B cell (primary cell): Measurements from ENCODE around the gene DNAJC24. TPM values are rescaled to one million over a fixed set of nuclear protein-coding genes. Genes with fewer than 3 reads are reported as not detected.

Experiments used
- ATAC-seq: fragments of 200-7000 bp; cut with Tn5 transposase; one replicate; pipeline ENCODE4 v1.10.0; 2021; ENCODE audit warnings: low read depth, mild to moderate bottlenecking, moderate number of reproducible peaks, moderate library complexity
- CTCF ChIA-PET: fragments of 350-600 bp; sonication (Branson Sonifier 250); formaldehyde crosslinking; loops from one replicate; lab custom pipeline; 2021; ENCODE audit warnings: antibody characterized with exemption, inconsistent platforms; lab: Charles Lee
- POLR2A ChIA-PET: fragments of 350-600 bp; sonication (Branson Sonifier 250); formaldehyde crosslinking; loops from one replicate; lab custom pipeline; 2021; ENCODE audit warnings: antibody characterized with exemption; lab: Charles Lee
- DNase-seq: peaks from one replicate; pipeline ENCODE4 v3.0.0; 2013
- H2AFZ ChIP-seq: 2 replicates; pipeline ENCODE4 v1.6.1; 2012; ENCODE audit warnings: mild to moderate bottlenecking, low read depth, low read length; ENCODE audit not compliant: insufficient read depth, poor library complexity, severe bottlenecking
- H3K27ac ChIP-seq, 2 donors: 1 replicate in 1 of 2; 2 replicates in 1 of 2; pipeline ENCODE4 v1.5.1; 2012 to 2013; ENCODE audit warnings: low read length in 2 of 2, mild to moderate bottlenecking in 2 of 2, moderate library complexity in 1 of 2
- H3K27me3 ChIP-seq, 4 experiments: fragments of 200-600 bp in 1 of 4; sonication (generic) in 1 of 4; replicated peaks in 1 of 4; 1 replicate in 2 of 4; 2 replicates in 2 of 4; pipeline versions ENCODE4 v1.6.1 to v1.7.0; 2013 to 2016; ENCODE audit warnings: low read length in 3 of 4, mild to moderate bottlenecking in 2 of 4, mixed read lengths in 1 of 4, moderate library complexity in 1 of 4; ENCODE audit not compliant: insufficient read depth in 4 of 4, control insufficient read depth in 3 of 4; ENCODE audit errors: control extremely low read depth in 1 of 4
- H3K36me3 ChIP-seq, 2 experiments: replicated peaks in 1 of 2; 1 replicate in 1 of 2; 2 replicates in 1 of 2; pipeline versions ENCODE4 v1.6.1 to v1.7.1; 2013; ENCODE audit warnings: low read length in 1 of 2; ENCODE audit not compliant: insufficient read depth in 2 of 2, control insufficient read depth in 1 of 2; ENCODE audit errors: control extremely low read depth in 1 of 2, extremely low read depth in 1 of 2
- H3K4me1 ChIP-seq, 2 donors: fragments of 200-600 bp in 1 of 2; sonication (generic) in 1 of 2; 1 replicate in 1 of 2; 2 replicates in 1 of 2; pipeline versions ENCODE4 v1.5.1 to v1.6.1; 2013 to 2017; ENCODE audit warnings: low read length in 2 of 2; ENCODE audit not compliant: control insufficient read depth in 2 of 2, insufficient read depth in 2 of 2
- H3K4me2 ChIP-seq: replicated peaks from 2 replicates; pipeline ENCODE3; 2012; ENCODE audit warnings: mild to moderate bottlenecking, low read depth, low read length; ENCODE audit not compliant: poor library complexity, severe bottlenecking
- H3K4me3 ChIP-seq, 5 experiments: fragments of 200-600 bp in 1 of 5; sonication (generic) in 1 of 5; 1 replicate in 3 of 5; 2 replicates in 2 of 5; pipeline versions ENCODE4 v1.5.1 to v1.7.0; 2011 to 2016; ENCODE audit warnings: low read length in 4 of 5, mild to moderate bottlenecking in 4 of 5, low read depth in 2 of 5, control low read depth in 1 of 5, moderate library complexity in 1 of 5; ENCODE audit not compliant: insufficient read depth in 1 of 5; ENCODE audit errors: control extremely low read depth in 1 of 5, extremely low read depth in 1 of 5
- H3K79me2 ChIP-seq: fragments of 200-600 bp; sonication (generic); one replicate; pipeline ENCODE4 v1.6.0; 2016; ENCODE audit warnings: low read length; ENCODE audit not compliant: control insufficient read depth, insufficient read depth
- H3K9ac ChIP-seq: fragments of 200-600 bp; sonication (generic); 2 replicates; pipeline ENCODE4 v1.6.1; 2017; ENCODE audit warnings: mild to moderate bottlenecking, low read length, moderate library complexity
- H3K9me3 ChIP-seq, 3 donors: one replicate each; pipeline versions ENCODE4 v1.6.1 to v1.7.1; 2013; ENCODE audit warnings: low read length in 2 of 3; ENCODE audit not compliant: control insufficient read depth in 2 of 3, insufficient read depth in 1 of 3; ENCODE audit errors: control extremely low read depth in 1 of 3
- H4K20me1 ChIP-seq: 2 replicates; pipeline ENCODE4 v1.6.0; 2012; ENCODE audit warnings: mild to moderate bottlenecking, low read length; ENCODE audit not compliant: insufficient read depth, control insufficient read depth, poor library complexity, severe bottlenecking
- H3K27ac Mint-ChIP-seq: one replicate; pipeline ENCODE4 v1.8.0; 2021; ENCODE audit warnings: mixed read lengths
- H3K27me3 Mint-ChIP-seq: one replicate; pipeline ENCODE4 v1.8.0; 2021; ENCODE audit warnings: mixed read lengths
- H3K4me1 Mint-ChIP-seq: one replicate; pipeline ENCODE4 v1.8.0; 2021; ENCODE audit warnings: mixed read lengths
- H3K4me3 Mint-ChIP-seq: one replicate; pipeline ENCODE4 v1.8.0; 2021; ENCODE audit warnings: mixed read lengths
- H3K9me3 Mint-ChIP-seq: one replicate; pipeline ENCODE4 v1.8.0; 2022; ENCODE audit warnings: mixed read lengths; ENCODE audit not compliant: insufficient read depth
- CTCF ChIP-seq: fragments of 200-600 bp; IDR thresholded peaks from one replicate; pipeline ENCODE4 v1.8.0; 2022; ENCODE audit warnings: antibody characterized with exemption, mild to moderate bottlenecking
- EZH2 ChIP-seq: IDR thresholded peaks from 2 replicates; pipeline ENCODE4 v1.6.1; 2012; ENCODE audit warnings: borderline replicate concordance, low read depth, mild to moderate bottlenecking, moderate library complexity, low read length; ENCODE audit not compliant: insufficient read depth, poor library complexity, severe bottlenecking
- WGBS: methylation state at CpG from one replicate; pipeline ENCODE4 v1.1.5; 2013; ENCODE audit warnings: missing lambda C conversion rate; ENCODE audit not compliant: insufficient coverage; 5-methylcytosine and 5-hydroxymethylcytosine counted together
- intact Hi-C: fragments of 100-400 bp; cut with micrococcal nuclease; formaldehyde crosslinking; loops from one replicate; pipeline ENCODE4 v1.10.0; 2022
- polyA plus RNA-seq: library from polyadenylated mRNA; depleted of rRNA; stranded (reverse); fragments of >200 nt; gene quantifications from 2 replicates; pipeline ENCODE4 v1.2.3, GENCODE V29; 2012
- total RNA-seq, 2 donors: library from RNA; stranded (reverse); fragments of 120-200 nt in 1 of 2; gene quantifications; 1 replicate in 1 of 2; 2 replicates in 1 of 2; pipeline versions ENCODE4 v1.2.3 to v1.2.4, GENCODE V29; 2013 to 2022

The DNAJC24 gene
- total and polyA plus RNA-seq, 2 donors (not counting 1 experiment from before 2014, with no cell fraction given), result 10.7 to 24.6 TPM

DNA sequence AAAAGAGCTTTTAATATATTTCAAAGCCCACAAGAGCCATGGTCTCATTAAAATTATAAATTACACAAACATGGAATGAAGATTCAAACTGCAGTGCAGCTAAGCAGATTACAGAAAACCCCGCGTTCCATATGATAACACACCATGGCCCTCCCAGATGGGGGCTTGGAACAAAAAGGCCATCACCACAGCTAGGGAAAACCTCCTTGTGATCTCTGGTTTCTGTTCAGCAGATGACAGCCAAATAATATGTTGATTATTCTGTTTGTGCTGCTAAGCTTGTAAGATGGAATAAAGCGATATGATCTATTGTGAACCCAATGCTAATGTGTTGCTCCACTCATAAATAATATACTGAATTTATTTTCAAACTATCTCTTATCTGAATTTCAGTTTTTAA, 111.3 kb downstream of the DNAJC24 start:
- H3K4me1 Mint-ChIP-seq, result peaks cover 1% of the 10 kb centered on the region
- no peaks in the 10 kb centered on the region for H3K36me3 ChIP-seq
- ATAC-seq, result no peak
- H3K79me2 ChIP-seq, result peaks cover 16% of the 10 kb centered on the region
- TF ChIP-seq EZH2, result no peak
- no peak for TF ChIP-seq CTCF
- no peaks in the 10 kb centered on the region for H4K20me1 ChIP-seq
- no peak overlapping the region for H3K4me2 ChIP-seq
- no peak overlapping the region for H3K4me3 ChIP-seq
- intact Hi-C loops, result no loop called here
- H3K27me3 Mint-ChIP-seq, result no peaks in the 10 kb centered on the region
- H3K27ac Mint-ChIP-seq, result no peak overlapping the region
- no peak overlapping the region for H3K27ac ChIP-seq
- no peaks in the 10 kb centered on the region for H3K9me3 Mint-ChIP-seq
- no peak overlapping the region for H3K4me3 Mint-ChIP-seq
- POLR2A ChIA-PET, result no interaction called here
- H3K9ac ChIP-seq, result no peak overlapping the region
- CTCF ChIA-PET, result no interaction called here
- 92% methylated on average over 2 of the region's 3 CpGs for WGBS
- no peaks in the 10 kb centered on the region for H3K9me3 ChIP-seq
- H3K27me3 ChIP-seq, result no peaks in the 10 kb centered on the region
- H3K4me1 ChIP-seq, result no peaks in the 10 kb centered on the region
- H2AFZ ChIP-seq, result no peak overlapping the region
- DNase-seq, result no peak

Other genes with a start within 250 kb of the DNAJC24 start
- not detected in 2 replicates for gene DCDC1, start 121 bp upstream of the DNAJC24 start, total RNA-seq
- gene DCDC1, start 121 bp upstream of the DNAJC24 start, polyA plus RNA-seq, result not detected in 2 replicates
- gene IMMP1L, start 139.8 kb downstream of the DNAJC24 start, total RNA-seq, result 16.5 and 23.2 TPM in 2 replicates
- 10.2 and 14.3 TPM in 2 replicates for gene IMMP1L, start 139.8 kb downstream of the DNAJC24 start, polyA plus RNA-seq
- gene ELP4, start 139.9 kb downstream of the DNAJC24 start, total RNA-seq, result 30.8 and 31.3 TPM in 2 replicates
- 7.1 and 9.1 TPM in 2 replicates for gene ELP4, start 139.9 kb downstream of the DNAJC24 start, polyA plus RNA-seq